Heart left ventricle (tissue), 13 donors: ENCODE measurements around the gene AXIN1.

Experiments
- POLR2A ChIP-seq, 2 donors: fragments of 450-650 bp; IDR thresholded peaks; one replicate each; pipeline ENCODE4 v1.6.1; 2017; ENCODE audit warnings: antibody characterized with exemption in 2 of 2, mild to moderate bottlenecking in 2 of 2, moderate library complexity in 2 of 2
- TF ChIP-seq, protein P1 (sequence below), 12 donors: fragments of 200-600 bp; sonication (generic) in 4 of 12; IDR thresholded peaks; one replicate each; pipeline versions ENCODE4 v1.5.0 to v1.8.0; 2018 to 2022; ENCODE audit warnings: antibody characterized with exemption in 12 of 12, mild to moderate bottlenecking in 5 of 12
- donor health status: ischemic (EF 13 %, LVEDD 7.1; RV severe dilation, severe dysfunction).
- donor health status: DM: no; HTN: yes; CAD: no.
- donor health status: DM: no; HTN: no; CAD: no.
- donor health status: ischemic (EF 25% LVEDD 6.9; RV normal size, moderate dysfunction).
- donor health status: ischemic (EF 25% LVEDD 5.7; RV mildly dilated, moderate dysfunction).
- donor health status: ischemic (EF 35%, LVEDD 5.7; RV mildly dilated, moderate dysfunction).
- donor health status: nonischemic (EF 11% LVEDD 7.7; RV severe dilation, severe dysfunction).
- donor health status: DM: yes; HTN: yes; CAD: no.
- donor health status: PGD.
- donor health status: ischemic (EF 29% LVEDD 5.4; RV normal size, mild dysfunction).
- donor health status: nonischemic (EF 23%, LVEDD 6.1; RV moderate dilation, normal function).

DNA sequence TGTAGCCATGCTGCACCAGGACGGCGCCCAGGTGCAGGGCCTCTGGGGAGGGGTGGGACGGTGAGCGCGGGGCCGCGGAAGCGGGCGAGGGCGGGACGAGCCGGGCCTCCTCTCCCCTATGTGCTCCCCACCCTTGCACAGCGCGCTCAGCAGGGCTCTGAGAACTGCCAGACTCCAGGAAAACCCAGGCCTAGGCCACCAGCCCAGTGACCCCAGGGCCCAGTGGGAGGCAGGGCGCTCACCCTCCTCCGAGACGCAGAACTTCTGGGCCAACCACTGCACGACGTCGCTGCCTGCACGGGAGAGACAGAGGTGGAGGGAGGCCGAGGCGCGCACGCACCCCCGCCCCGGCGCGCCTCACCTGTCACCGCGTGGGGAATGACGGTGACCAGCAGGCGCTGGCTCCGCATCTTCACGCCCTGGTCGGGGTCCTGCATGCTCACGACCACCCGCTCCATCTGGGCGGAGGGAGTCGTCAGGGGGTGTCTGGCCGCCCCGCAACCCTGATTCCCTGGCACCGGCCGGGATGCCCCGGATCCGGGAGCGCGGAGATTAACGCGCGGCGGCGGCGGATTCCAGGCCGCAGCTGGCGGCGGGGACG lies 77.4 kb downstream of the AXIN1 start:
- TF ChIP-seq, protein P1, sequence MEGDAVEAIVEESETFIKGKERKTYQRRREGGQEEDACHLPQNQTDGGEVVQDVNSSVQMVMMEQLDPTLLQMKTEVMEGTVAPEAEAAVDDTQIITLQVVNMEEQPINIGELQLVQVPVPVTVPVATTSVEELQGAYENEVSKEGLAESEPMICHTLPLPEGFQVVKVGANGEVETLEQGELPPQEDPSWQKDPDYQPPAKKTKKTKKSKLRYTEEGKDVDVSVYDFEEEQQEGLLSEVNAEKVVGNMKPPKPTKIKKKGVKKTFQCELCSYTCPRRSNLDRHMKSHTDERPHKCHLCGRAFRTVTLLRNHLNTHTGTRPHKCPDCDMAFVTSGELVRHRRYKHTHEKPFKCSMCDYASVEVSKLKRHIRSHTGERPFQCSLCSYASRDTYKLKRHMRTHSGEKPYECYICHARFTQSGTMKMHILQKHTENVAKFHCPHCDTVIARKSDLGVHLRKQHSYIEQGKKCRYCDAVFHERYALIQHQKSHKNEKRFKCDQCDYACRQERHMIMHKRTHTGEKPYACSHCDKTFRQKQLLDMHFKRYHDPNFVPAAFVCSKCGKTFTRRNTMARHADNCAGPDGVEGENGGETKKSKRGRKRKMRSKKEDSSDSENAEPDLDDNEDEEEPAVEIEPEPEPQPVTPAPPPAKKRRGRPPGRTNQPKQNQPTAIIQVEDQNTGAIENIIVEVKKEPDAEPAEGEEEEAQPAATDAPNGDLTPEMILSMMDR (IDR thresholded peaks at IDR 0.05) = no peak
- TF ChIP-seq POLR2A (IDR thresholded peaks at IDR 0.05) = no peak
